ENCODE data around the gene JAG1.

GRCh38 chr20:10641893-10642292 is 31.9 kb downstream of the JAG1 start:
- no peak for TF ChIP-seq POLR2A (IDR thresholded peaks at IDR 0.05)
- no peak for TF ChIP-seq CTCF (IDR thresholded peaks at IDR 0.05)
